ENCODE data around the gene SPX.
A peak's percentile ranks its signal among the peaks of the same experiment; 100 is the strongest.

- TF ChIP-seq CTCF (IDR thresholded peaks at IDR 0.05 in 4 of 5, conservative IDR thresholded peaks at IDR 0.05 in 1 of 5) (peak in 2 of 5 experiments; percentile 14 to 44), POLR2A (IDR thresholded peaks at IDR 0.05) (no peak)
Measured at GRCh38 chr12:21527451-21528180, 1.5 kb downstream of the SPX start.
